ENCODE measurements around the gene ZNF292. TPM values are rescaled to one million over a fixed set of nuclear protein-coding genes. Genes with fewer than 3 reads are reported as not detected.

ZNF292 gene
- total and polyA plus RNA-seq, 7 donors: 3.0 to 117 (median 50.7) TPM

DNA sequence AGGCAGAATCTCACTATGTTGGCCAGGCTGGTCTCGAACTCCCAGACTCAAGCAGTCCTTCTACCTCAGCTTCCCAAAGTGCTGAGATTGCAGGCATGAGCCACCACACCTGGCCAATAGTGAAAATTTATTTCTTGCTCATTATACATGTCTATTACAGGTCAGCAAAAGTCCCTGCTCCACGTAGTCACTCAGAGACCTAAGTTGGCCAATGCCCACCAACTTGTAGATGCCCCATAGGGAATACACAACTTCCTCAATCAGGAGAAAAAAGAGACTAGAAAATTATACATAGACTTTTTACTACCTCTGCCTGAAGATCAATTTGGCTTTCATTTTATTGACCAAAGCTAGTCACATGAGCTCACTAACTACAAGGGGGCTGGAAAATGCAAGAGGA, 38.4 kb upstream of the ZNF292 start:
- no peaks in the 10 kb centered on the region for H3K36me3 ChIP-seq
- no peaks in the 10 kb centered on the region for H3K9me3 ChIP-seq
- H3K4me1 ChIP-seq: no peaks in the 10 kb centered on the region
- H3K27me3 ChIP-seq: no peaks in the 10 kb centered on the region
- 72 to 82% methylated on average over 2 of the region's 2 CpGs for WGBS, 2 donors
- no peak overlapping the region for H3K4me3 ChIP-seq
- DNase-seq: no peak
- intact Hi-C loops (cut with DNase I): no loop called here
- TF ChIP-seq, protein P1, sequence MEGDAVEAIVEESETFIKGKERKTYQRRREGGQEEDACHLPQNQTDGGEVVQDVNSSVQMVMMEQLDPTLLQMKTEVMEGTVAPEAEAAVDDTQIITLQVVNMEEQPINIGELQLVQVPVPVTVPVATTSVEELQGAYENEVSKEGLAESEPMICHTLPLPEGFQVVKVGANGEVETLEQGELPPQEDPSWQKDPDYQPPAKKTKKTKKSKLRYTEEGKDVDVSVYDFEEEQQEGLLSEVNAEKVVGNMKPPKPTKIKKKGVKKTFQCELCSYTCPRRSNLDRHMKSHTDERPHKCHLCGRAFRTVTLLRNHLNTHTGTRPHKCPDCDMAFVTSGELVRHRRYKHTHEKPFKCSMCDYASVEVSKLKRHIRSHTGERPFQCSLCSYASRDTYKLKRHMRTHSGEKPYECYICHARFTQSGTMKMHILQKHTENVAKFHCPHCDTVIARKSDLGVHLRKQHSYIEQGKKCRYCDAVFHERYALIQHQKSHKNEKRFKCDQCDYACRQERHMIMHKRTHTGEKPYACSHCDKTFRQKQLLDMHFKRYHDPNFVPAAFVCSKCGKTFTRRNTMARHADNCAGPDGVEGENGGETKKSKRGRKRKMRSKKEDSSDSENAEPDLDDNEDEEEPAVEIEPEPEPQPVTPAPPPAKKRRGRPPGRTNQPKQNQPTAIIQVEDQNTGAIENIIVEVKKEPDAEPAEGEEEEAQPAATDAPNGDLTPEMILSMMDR (IDR thresholded peaks at IDR 0.05): no peak
- TF ChIP-seq EP300 (IDR thresholded peaks at IDR 0.05): no peak
- no peak for TF ChIP-seq POLR2A (IDR thresholded peaks at IDR 0.05)
- no peak for TF ChIP-seq POLR2AphosphoS5 (IDR thresholded peaks at IDR 0.05)
- H3K27ac ChIP-seq: no peak overlapping the region

DNA sequence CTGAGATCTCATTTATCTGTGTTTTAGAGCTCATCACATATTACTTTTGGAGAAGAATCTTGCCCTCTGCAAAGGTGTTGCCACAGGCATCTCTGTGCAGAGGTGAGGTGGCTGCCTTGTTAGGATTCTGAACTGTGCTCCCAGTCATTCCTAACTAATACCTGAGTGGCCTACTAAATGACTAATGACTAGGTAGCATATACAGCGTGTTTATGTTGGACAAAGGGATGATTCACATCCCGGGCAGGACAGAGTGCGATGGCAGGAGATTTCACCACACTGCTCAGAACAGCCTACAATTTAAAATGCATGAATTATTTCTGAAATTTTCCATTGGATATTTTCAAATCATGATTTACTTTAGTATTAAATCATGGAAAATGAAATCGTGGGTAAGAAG, 37.3 kb upstream of the ZNF292 start:
- H3K4me3 ChIP-seq: no peak overlapping the region
- intact Hi-C loops (cut with DNase I): no loop called here

GRCh38 chr6:87122477-87122876, 32.9 kb upstream of the ZNF292 start:
- Histone ChIP-seq H3K27ac (no peak overlapping the region), H3K9me3 (no peaks in the 10 kb centered on the region), H3K4me1 (no peaks in the 10 kb centered on the region), H3K4me3 (peak overlapping the region in 1 of 4 donors; percentile 7), H3K36me3 (no peaks in the 10 kb centered on the region), H3K27me3 (peaks cover 0 to 20% (median 8%) of the 10 kb centered on the region in 3 donors)
- intact Hi-C loops (cut with DNase I): no loop called here
- no peak for DNase-seq
- TF ChIP-seq EP300 (IDR thresholded peaks at IDR 0.05) (no peak), POLR2A (IDR thresholded peaks at IDR 0.05) (no peak), POLR2AphosphoS5 (IDR thresholded peaks at IDR 0.05) (no peak)
- TF ChIP-seq, protein P1 (IDR thresholded peaks at IDR 0.05): no peak
- WGBS, 2 donors: 56 to 77% methylated on average over 51 of the region's 51 CpGs

More for the DNA sequence above, 37.3 kb upstream of the ZNF292 start:
- Histone ChIP-seq H3K36me3 (no peaks in the 10 kb centered on the region), H3K4me1 (no peaks in the 10 kb centered on the region), H3K27me3 (peaks cover 0 to 9% (median 8%) of the 10 kb centered on the region in 3 donors), H3K9me3 (no peaks in the 10 kb centered on the region), H3K27ac (no peak overlapping the region)
- no peak for TF ChIP-seq POLR2A (IDR thresholded peaks at IDR 0.05)
- TF ChIP-seq, protein P1 (IDR thresholded peaks at IDR 0.05): no peak
- TF ChIP-seq EP300 (IDR thresholded peaks at IDR 0.05): no peak
- no peak for TF ChIP-seq POLR2AphosphoS5 (IDR thresholded peaks at IDR 0.05)
- DNase-seq: no peak
- WGBS, 2 donors: 88 to 91% methylated on average over 4 of the region's 4 CpGs

- Histone ChIP-seq H3K27me3 (peaks cover 0 to 20% (median 8%) of the 10 kb centered on the region in 3 donors), H3K4me1 (no peaks in the 10 kb centered on the region), H3K9me3 (no peaks in the 10 kb centered on the region), H3K36me3 (no peaks in the 10 kb centered on the region), H3K4me3 (no peak overlapping the region), H3K27ac (no peak overlapping the region)
- no peak for DNase-seq
- 87 to 95% methylated on average over 5 of the region's 5 CpGs for whole genome bisulfite sequencing, 2 donors
- intact Hi-C loops (cut with DNase I): no loop called here
- no peak for TF ChIP-seq POLR2AphosphoS5 (IDR thresholded peaks at IDR 0.05)
- TF ChIP-seq POLR2A (IDR thresholded peaks at IDR 0.05): no peak
- TF ChIP-seq, protein P1 (IDR thresholded peaks at IDR 0.05): no peak
- TF ChIP-seq EP300 (IDR thresholded peaks at IDR 0.05): no peak
Observed at GRCh38 chr6:87124074-87124473, 31.3 kb upstream of the ZNF292 start.

GRCh38 chr6:87126501-87126900, 28.9 kb upstream of the ZNF292 start:
- no peaks in the 10 kb centered on the region for H3K4me1 ChIP-seq
- H3K4me3 ChIP-seq: no peak overlapping the region
- no peak for DNase-seq
- H3K27ac ChIP-seq: no peak overlapping the region
- intact Hi-C loops (cut with DNase I): no loop called here
- WGBS, 2 donors: 50 to 84% methylated on average over 1 of the region's 1 CpG
- TF ChIP-seq, protein P1 (IDR thresholded peaks at IDR 0.05): no peak
- no peak for TF ChIP-seq EP300 (IDR thresholded peaks at IDR 0.05)
- no peak for TF ChIP-seq POLR2AphosphoS5 (IDR thresholded peaks at IDR 0.05)
- no peak for TF ChIP-seq POLR2A (IDR thresholded peaks at IDR 0.05)
- H3K9me3 ChIP-seq: no peaks in the 10 kb centered on the region
- peaks cover 0 to 20% (median 8%) of the 10 kb centered on the region in 3 donors for H3K27me3 ChIP-seq
- no peaks in the 10 kb centered on the region for H3K36me3 ChIP-seq

Data from sigmoid colon (tissue), 7 donors.